Glutamatergic neuron (in vitro differentiated cells): ENCODE measurements around the gene TRAF7. TPM values are rescaled to one million over a fixed set of nuclear protein-coding genes. Genes with fewer than 3 reads are reported as not detected.
A peak's percentile ranks its signal among the peaks of the same experiment; 100 is the strongest.

Experiments used
- DNase-seq: peaks from one replicate; pipeline ENCODE4 v3.0.0; 2022
- H3K27ac Mint-ChIP-seq: one replicate; pipeline ENCODE4 v1.8.0; 2020; ENCODE audit warnings: mild to moderate bottlenecking, mixed read lengths, inconsistent platforms; ENCODE audit not compliant: unreplicated experiment
- H3K27me3 Mint-ChIP-seq: one replicate; pipeline ENCODE4 v1.8.0; 2020; ENCODE audit warnings: mild to moderate bottlenecking, moderate library complexity, mixed read lengths, inconsistent platforms; ENCODE audit not compliant: unreplicated experiment
- H3K36me3 Mint-ChIP-seq: one replicate; pipeline ENCODE4 v1.8.0; 2020; ENCODE audit warnings: mild to moderate bottlenecking, mixed read lengths, inconsistent platforms; ENCODE audit not compliant: unreplicated experiment
- H3K4me1 Mint-ChIP-seq: one replicate; pipeline ENCODE4 v1.8.0; 2020; ENCODE audit warnings: mild to moderate bottlenecking, low read depth, mixed read lengths, inconsistent platforms; ENCODE audit not compliant: unreplicated experiment
- H3K4me3 Mint-ChIP-seq: one replicate; pipeline ENCODE4 v1.8.0; 2020; ENCODE audit warnings: mild to moderate bottlenecking, mixed read lengths, inconsistent platforms; ENCODE audit not compliant: unreplicated experiment
- H3K9me3 Mint-ChIP-seq: one replicate; pipeline ENCODE4 v1.8.0; 2020; ENCODE audit warnings: mild to moderate bottlenecking, moderate library complexity, mixed read lengths, inconsistent platforms; ENCODE audit not compliant: unreplicated experiment
- total RNA-seq: library from RNA; stranded (reverse); fragmentation: NEBNext Ultra II Directional; extraction: Animal tissue kit (Norgen Biotek cat#: 25700); gene quantifications from one replicate; pipeline ENCODE4 v1.2.1, GENCODE V29; 2021; ENCODE audit not compliant: unreplicated experiment
- TF ChIP-seq, protein P1 (sequence below): fragments of 200-600 bp; sonication (generic); IDR thresholded peaks from one replicate; pipeline ENCODE4 v1.5.0; 2021; ENCODE audit not compliant: partially characterized antibody, unreplicated experiment

Gene TRAF7
- total RNA-seq, 1 donor from 2014 or later = 74.8 TPM

DNA sequence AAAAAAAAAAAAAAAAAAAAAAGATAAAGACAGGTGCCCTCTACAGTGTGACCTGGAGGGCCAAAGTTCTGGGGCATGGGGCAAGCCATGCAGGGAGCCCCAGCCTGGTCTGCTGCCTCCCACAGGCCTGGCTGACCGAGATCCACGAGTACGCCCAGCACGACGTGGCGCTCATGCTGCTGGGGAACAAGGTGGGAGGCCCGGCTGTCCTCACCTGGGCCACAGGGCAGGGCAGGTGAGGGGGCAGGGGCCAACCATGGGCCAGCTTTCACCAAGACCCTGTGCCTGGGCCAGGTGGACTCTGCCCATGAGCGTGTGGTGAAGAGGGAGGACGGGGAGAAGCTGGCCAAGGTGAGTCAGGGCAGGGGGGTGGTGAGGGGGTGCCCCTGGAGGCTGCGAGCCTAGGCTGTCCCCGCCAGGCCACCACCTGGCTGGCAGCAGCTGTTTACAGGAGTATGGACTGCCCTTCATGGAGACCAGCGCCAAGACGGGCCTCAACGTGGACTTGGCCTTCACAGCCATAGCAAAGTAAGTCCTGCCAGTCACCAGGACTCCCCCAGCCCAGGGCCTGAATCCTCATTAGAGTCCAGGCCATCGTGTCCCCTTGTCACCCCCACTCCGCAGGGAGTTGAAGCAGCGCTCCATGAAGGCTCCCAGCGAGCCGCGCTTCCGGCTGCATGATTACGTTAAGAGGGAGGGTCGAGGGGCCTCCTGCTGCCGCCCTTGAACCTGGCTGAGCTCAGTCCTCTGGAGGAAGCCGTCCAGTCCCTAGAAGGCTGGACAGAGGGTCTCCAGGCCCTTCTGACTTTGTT is 2.7 kb upstream of the TRAF7 start:
- peaks cover 31% of the 10 kb centered on the region for H3K27me3 Mint-ChIP-seq
- H3K27ac Mint-ChIP-seq = peak overlapping the region; percentile 70
- H3K36me3 Mint-ChIP-seq = no peaks in the 10 kb centered on the region
- TF ChIP-seq, protein P1, sequence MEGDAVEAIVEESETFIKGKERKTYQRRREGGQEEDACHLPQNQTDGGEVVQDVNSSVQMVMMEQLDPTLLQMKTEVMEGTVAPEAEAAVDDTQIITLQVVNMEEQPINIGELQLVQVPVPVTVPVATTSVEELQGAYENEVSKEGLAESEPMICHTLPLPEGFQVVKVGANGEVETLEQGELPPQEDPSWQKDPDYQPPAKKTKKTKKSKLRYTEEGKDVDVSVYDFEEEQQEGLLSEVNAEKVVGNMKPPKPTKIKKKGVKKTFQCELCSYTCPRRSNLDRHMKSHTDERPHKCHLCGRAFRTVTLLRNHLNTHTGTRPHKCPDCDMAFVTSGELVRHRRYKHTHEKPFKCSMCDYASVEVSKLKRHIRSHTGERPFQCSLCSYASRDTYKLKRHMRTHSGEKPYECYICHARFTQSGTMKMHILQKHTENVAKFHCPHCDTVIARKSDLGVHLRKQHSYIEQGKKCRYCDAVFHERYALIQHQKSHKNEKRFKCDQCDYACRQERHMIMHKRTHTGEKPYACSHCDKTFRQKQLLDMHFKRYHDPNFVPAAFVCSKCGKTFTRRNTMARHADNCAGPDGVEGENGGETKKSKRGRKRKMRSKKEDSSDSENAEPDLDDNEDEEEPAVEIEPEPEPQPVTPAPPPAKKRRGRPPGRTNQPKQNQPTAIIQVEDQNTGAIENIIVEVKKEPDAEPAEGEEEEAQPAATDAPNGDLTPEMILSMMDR = no peak
- peak; percentile 40 for DNase-seq
- peaks cover 18% of the 10 kb centered on the region for H3K4me1 Mint-ChIP-seq
- H3K9me3 Mint-ChIP-seq = peaks cover 26% of the 10 kb centered on the region
- H3K4me3 Mint-ChIP-seq = peak overlapping the region; percentile 90

DNA sequence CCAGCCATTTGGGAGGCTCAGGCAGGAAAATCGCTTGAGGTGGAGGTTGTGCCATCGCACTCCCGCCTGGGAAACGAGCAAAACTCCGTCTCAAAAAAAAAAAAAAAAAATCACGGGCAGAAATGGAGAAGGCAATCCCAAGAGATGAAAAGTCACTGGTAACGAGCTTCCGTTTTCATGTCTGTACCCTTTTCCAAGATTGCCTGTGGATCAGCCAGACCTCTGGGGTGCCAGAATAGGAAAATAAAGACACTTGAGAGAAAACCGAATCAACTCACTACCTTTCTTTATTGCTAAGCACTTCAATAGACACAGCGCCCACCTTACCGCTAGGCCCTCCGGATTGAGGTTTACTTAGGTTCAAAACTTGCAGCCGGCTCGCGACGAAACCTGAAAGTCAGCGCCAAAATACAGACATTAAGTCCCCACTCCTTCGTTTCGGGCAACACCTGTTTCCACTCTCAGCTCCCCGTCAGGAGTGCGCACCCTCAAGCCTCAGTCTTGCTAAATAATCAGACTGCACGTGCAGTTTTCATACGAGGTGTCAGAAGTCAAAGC is 970 bp upstream of the TRAF7 start:
- peak overlapping the region; percentile 90 for H3K4me3 Mint-ChIP-seq
- peak overlapping the region; percentile 78 for H3K27ac Mint-ChIP-seq
- TF ChIP-seq, protein P1 = no peak
- peaks cover 33% of the 10 kb centered on the region for H3K27me3 Mint-ChIP-seq
- peaks cover 26% of the 10 kb centered on the region for H3K9me3 Mint-ChIP-seq
- H3K4me1 Mint-ChIP-seq = peaks cover 24% of the 10 kb centered on the region
- no peaks in the 10 kb centered on the region for H3K36me3 Mint-ChIP-seq
- DNase-seq = no peak

DNA sequence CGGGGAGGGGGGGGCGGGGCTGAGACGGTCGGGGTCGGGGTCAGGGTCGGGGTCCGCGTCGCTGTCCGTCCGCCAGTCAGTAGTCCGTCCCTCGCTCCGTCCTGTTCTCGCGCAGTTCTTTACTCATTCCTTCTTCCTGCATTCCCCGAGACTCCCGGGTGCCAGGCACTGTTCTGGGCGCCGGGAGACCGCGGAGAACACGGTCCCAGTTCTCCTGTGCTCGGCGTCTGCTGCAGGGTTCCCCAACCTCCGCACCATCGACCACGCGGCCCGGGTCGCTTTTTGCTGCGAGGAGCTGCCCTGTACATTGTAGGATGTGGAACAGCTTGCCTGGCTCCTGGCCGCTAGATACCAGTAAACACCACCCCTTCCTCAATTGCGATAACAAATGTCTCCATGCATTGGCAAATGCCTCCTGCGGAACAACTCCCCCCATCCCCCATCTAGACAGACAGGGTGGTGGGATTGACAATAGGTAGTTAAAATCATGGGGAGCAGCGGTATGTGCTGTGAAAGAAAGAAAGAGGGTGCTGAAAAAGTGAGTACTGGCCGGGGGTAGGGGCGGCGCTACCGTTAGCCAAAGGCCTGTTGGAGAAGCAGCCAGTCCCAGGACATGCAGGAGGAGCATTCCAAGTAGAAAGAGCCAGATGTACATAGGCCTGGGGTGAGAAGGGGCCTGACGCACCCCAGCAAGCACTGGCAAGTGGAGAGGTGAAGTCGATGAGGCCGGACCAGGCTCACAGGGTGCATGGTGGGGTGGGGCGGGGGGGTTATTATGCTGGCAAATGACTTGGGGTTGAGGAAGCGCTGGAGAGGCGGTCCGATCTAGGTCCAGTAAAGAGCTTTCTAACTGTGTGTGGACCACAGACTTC is 631 bp downstream of the TRAF7 start:
- DNase-seq = no peak
- Mint-ChIP-seq H3K27ac (peak overlapping the region; percentile 76), H3K27me3 (peaks cover 18% of the 10 kb centered on the region), H3K9me3 (peaks cover 14% of the 10 kb centered on the region), H3K4me3 (peak overlapping the region; percentile 95), H3K36me3 (no peaks in the 10 kb centered on the region), H3K4me1 (peaks cover 20% of the 10 kb centered on the region)
- TF ChIP-seq, protein P1 = no peak

DNA sequence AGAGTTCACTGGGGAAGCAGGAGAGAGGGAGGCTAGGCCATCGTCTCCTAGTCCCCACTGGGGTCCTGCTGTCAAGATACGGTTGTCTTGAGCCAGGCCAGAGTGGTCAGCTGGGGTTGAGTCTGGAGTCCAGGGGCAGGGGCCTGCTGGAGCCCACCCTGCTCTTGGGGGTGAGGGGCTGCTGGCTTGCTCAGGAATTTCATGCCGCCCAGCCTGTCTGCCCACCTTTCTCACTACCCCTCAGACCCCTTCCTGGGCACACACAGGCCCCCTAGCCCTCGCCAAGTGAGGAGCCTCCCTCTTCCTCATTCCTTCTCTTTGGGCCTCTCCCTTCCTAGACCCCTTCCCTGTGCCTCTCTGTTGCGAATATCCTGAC is 1.3 kb downstream of the TRAF7 start:
- Mint-ChIP-seq H3K4me1 (peaks cover 15% of the 10 kb centered on the region), H3K4me3 (peak overlapping the region; percentile 95), H3K36me3 (no peaks in the 10 kb centered on the region), H3K27ac (peak overlapping the region; percentile 48), H3K27me3 (peaks cover 15% of the 10 kb centered on the region), H3K9me3 (peaks cover 12% of the 10 kb centered on the region)
- TF ChIP-seq, protein P1 = no peak
- DNase-seq = no peak
